GM21528 (cell line): Measurements from ENCODE around the gene NCAPG2.

Experiments used
- ATAC-seq: cut with Tn5 transposase; IDR thresholded peaks from one replicate; pipeline ENCODE4 v1.9.1; 2021; ENCODE audit warnings: mild to moderate bottlenecking, moderate library complexity; ENCODE audit not compliant: unreplicated experiment, low FRiP score

Gene NCAPG2

GRCh38 chr7:158603773-158604755 lies 100.5 kb downstream of the NCAPG2 start:
- ATAC-seq = peak; percentile 27

- ATAC-seq = peak; percentile 73
Measured at GRCh38 chr7:158602905-158603772, 101.5 kb downstream of the NCAPG2 start.

- no peak for ATAC-seq
Measured at GRCh38 chr7:158602041-158602440, 102.6 kb downstream of the NCAPG2 start.

GRCh38 chr7:158601090-158601489 lies 103.5 kb downstream of the NCAPG2 start:
- no peak for ATAC-seq

- no peak for ATAC-seq
Measured at GRCh38 chr7:158596745-158597144, 107.9 kb downstream of the NCAPG2 start.

- ATAC-seq = no peak
Measured at GRCh38 chr7:158596309-158596708, 108.3 kb downstream of the NCAPG2 start.

- no peak for ATAC-seq
Measured at GRCh38 chr7:158595068-158595467, 109.5 kb downstream of the NCAPG2 start.

GRCh38 chr7:158592541-158592940 lies 112.1 kb downstream of the NCAPG2 start:
- no peak for ATAC-seq

GRCh38 chr7:158591944-158592343 lies 112.7 kb downstream of the NCAPG2 start:
- ATAC-seq = no peak

- ATAC-seq = no peak
Measured at GRCh38 chr7:158590181-158590530, 114.4 kb downstream of the NCAPG2 start.

- ATAC-seq = no peak
Measured at GRCh38 chr7:158589653-158590052, 115.0 kb downstream of the NCAPG2 start.

GRCh38 chr7:158588878-158589442 lies 115.6 kb downstream of the NCAPG2 start:
- no peak for ATAC-seq

GRCh38 chr7:158588085-158588877 lies 116.3 kb downstream of the NCAPG2 start:
- ATAC-seq = no peak

GRCh38 chr7:158587162-158588084 lies 117.2 kb downstream of the NCAPG2 start, which contains the start of gene PTPRN2:
PTPRN2 (minus strand) TSS chr7:158587823.
- ATAC-seq = no peak

- ATAC-seq = no peak
Measured at GRCh38 chr7:158586499-158587161, 118.0 kb downstream of the NCAPG2 start.

GRCh38 chr7:158585721-158586498 lies 118.7 kb downstream of the NCAPG2 start:
- ATAC-seq = no peak

- no peak for ATAC-seq
Measured at GRCh38 chr7:158584407-158584806, 120.2 kb downstream of the NCAPG2 start.

- no peak for ATAC-seq
Measured at GRCh38 chr7:158583810-158584209, 120.8 kb downstream of the NCAPG2 start.
